TTC549 (cell line): ENCODE data around the gene BRICD5.
"Not testable (repeated sequence)": the region's sequence is repeated elsewhere in the genome, so short reads cannot be mapped to it uniquely, and the experiment has no call there.

Source experiments
- FAIRE-seq: peaks from 2 replicates; lab custom pipeline; 2012; peaks lifted over from hg19 to GRCh38; lab: Jason Lieb, UNC

BRICD5 gene

GRCh38 chr16:2216330-2216729 lies 5.7 kb upstream of the BRICD5 start:
- no peak for FAIRE-seq

GRCh38 chr16:2214719-2214968 lies 4.0 kb upstream of the BRICD5 start, which contains the start of gene PGP:
Gene PGP, minus strand, starts transcription at chr16:2214840. Its CDS starts 63 bp downstream, at chr16:2214777.
- FAIRE-seq, result no peak

DNA sequence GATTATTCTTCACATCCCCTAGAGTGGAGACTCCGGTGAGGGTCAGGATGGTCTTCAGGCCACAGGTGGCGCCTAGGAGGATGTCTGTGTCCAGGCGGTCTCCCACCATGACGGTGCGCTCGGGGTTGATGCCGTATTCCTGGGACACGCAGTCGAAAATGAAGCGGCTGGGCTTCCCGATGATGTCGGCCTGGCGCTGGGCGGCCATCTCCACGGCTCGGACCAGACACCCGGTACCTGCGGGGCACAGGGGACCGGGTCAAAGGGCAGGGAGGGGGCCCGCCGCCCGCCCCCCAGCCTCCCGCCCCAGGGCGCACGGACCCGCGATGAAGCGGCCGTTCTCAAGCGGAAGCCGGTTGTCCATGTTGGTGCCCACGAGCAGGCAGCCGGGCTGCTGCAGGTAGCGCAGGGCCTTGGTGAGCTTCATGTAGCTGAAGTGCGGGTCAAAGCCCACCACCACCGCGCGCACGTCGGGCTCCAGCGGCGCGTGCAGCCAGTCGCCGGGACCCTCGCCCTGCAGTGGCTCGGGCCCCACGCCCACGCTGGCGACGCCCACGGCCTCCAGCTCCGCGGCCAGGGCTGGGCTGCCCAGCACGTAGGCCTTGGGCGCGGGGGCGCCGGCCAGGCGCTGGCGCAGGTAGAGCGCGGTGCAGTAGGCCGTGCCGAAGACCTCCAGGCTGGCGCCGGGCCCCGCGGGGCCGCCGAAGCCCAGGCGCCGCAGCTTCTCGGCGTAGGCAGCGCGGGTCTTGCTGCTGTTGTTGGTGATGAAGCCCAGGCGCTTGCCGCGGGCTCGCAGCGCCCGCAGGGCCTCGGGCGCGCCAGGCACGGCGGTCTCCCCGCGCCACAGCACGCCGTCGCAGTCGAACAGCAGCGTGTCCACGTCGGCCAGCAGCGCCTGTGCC lies 3.4 kb upstream of the BRICD5 start:
- no peak for FAIRE-seq

DNA sequence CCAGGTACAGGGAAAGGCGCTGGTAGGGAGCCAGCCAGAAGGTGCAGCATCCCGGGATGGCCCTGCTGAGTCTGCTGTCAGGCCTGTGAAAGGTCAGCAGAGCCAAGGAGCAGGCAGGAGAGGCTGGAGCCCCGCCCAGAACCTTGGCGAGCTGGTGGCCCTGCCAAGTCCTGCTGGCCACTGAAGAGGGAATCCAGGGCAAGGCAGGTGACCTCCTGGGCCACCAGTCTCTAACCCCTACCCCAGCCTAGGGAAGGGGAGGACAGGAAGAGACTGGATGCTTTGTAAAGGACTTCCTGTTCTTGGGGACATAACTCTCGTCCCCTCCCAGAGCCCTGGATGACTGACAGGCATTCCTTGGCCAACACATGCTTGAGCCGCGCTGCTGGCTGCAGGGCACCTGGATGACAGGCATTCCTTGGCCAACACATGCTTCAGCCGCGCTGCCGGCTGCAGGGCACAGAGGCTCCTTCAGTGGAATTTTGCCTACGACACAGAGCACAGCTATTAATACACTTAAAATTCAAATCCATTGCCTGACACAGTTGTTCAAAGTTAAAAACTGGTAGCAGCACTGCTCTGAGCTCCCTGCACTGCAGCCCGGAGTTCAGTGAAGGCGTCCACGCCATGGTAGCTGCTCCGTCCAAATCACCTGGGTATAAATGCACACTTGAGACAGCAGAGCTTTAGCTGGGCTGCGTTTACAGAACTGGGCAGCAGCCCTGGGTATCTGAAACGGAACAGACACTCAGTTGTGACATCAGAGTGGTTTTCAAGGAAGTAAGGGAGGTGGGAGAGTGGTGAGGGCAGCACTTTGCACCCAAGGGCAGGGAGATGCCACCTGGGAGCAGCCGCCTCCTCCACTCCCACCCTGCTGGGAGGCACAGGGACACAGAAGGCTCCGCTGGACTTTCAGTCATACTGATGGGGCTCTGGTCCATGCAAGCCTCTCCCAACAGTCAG lies 2.0 kb upstream of the BRICD5 start:
- FAIRE-seq, result no peak

DNA sequence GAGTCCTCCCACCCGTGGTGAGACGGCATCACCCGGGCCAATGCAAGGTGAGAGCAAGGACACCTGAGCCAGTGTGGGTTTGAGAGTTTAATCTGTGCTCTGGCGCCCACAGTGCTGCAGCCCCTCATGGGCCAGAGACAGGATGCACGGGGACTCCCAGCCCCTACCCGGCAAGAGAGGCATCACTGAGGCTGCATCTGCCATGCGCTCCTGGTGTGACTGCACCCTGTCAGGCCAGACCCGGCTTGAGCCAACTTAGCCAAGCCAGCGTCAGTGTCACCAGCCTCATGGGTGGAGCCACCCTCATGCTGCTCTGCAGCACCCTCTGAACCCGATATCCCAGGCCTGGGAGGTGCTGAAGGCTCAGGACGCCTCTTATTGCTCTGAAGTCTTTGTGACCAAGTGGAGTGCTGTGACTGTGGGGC lies 1.3 kb upstream of the BRICD5 start:
- no peak for FAIRE-seq

- FAIRE-seq, result no peak
These were observed 692 bp downstream of the BRICD5 start for GRCh38 chr16:2210009-2210332.

GRCh38 chr16:2209258-2210008 lies 1.2 kb downstream of the BRICD5 start:
- no peak for FAIRE-seq

DNA sequence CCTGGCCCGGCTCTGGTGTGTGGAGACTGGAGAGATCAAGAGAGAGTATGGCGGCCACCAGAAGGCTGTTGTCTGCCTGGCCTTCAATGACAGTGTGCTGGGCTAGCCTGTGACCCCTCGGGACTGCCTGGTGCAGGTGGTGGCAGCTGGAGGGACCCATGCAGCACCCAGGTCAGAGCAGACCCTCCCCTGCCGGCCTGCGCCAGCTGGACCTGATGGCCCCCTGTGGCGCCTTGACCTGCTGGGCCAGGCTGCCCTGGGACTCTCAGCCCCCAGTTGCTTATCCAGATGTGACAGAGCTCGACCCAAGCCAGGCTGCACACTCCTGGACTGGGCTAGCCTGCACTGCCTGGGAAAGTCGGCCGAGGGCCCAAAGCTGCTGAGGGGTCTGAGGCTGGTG lies 1.9 kb downstream of the BRICD5 start:
- no peak for FAIRE-seq

DNA sequence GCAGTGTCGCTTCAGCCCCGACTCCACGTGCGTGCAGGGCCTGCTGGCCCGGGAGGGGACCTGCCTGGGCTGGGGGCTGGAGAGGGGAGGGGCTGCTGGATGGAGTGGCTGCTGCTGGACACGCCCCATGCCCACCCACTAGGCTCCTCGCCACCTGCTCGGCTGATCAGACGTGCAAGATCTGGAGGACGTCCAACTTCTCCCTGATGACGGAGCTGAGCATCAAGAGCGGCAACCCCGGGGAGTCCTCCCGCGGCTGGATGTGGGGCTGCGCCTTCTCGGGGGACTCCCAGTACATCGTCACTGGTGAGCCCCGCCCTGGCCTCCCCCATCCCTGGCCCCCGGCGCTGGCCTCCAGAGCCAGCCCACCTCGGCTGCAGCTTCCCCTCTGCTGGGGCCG lies 2.4 kb downstream of the BRICD5 start:
- no peak for FAIRE-seq

- no peak for FAIRE-seq
These were observed 2.8 kb downstream of the BRICD5 start for GRCh38 chr16:2207872-2208271.

GRCh38 chr16:2206780-2207433 lies 3.8 kb downstream of the BRICD5 start:
- no peak for FAIRE-seq

DNA sequence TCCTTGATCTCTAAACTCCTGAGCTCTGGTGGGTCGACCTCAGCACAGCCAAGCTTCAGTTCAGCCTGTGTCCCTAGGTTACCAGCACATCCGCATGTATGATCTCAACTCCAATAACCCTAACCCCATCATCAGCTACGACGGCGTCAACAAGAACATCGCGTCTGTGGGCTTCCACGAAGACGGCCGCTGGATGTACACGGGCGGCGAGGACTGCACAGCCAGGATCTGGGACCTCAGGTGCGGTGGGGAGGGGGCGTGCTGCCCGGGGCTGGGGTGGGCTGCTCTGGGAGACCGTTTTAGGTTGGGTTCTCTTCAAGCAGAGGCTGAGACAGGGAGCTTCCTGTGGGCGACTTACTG lies 4.3 kb downstream of the BRICD5 start:
- FAIRE-seq, result no peak

GRCh38 chr16:2205967-2206313 lies 4.7 kb downstream of the BRICD5 start:
- no peak for FAIRE-seq

- FAIRE-seq, result no peak
These were observed 5.3 kb downstream of the BRICD5 start, which contains the start of gene MLST8 for GRCh38 chr16:2205104-2205966. Gene MLST8, plus strand, starts transcription at chr16:2205454. Its CDS starts 632 bp downstream, at chr16:2206086.

GRCh38 chr16:2204416-2205103 lies 6.1 kb downstream of the BRICD5 start:
- FAIRE-seq, result no peak

DNA sequence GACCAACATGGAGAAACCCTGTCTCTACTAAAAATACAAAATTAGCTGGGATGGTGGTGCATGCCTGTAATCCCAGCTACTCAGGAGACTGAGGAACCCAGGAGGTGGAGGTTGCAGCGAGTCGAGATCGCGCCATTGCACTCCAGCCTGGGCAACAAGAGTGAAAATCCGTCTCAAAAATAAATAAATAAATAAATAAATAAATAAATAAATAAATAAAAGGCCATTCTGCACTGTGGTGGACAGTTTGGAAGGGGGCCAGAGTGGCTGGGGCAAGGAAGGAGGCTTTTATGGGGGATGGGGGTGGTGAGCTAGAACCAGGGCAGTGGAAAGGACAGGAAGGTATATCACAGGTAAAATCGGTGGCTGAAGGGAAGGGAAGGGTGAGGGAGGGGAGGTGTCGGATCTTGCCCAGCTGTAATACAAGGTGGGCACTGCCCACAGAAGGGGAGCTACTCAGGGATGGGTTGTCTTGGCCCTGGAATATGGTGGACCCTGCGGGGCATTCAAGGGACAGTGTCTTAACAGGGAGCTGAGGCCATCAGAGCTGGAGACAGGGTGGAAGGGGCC lies 7.5 kb downstream of the BRICD5 start:
- not testable (repeated sequence) for FAIRE-seq

- no peak for FAIRE-seq
These were observed 10.3 kb downstream of the BRICD5 start for GRCh38 chr16:2200313-2200712.

DNA sequence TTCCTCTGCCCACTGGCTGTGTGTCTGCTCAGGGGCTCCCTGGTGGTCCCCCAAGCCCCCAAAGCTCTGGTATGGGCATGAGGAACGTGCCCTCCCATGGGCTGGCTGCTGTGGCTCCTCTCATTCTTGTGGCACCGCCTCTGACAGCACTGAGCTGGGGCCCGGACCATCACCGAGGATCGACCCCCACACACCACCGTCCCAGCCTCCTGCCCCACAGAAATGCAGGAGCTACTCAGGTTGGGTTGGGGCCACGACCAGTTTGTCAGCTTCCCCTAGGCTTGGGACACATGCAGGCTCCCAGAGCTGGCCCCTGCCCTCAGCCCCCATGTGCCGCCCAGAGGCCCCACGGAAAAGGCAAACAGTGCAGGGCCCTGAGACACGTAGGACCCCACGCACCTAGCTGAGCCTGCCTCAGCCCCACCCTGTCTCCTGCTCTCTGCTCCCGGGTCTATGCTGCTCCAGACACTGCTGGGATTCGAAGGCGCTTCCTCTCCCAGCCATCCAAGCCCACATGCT lies 11.0 kb downstream of the BRICD5 start:
- no peak for FAIRE-seq

DNA sequence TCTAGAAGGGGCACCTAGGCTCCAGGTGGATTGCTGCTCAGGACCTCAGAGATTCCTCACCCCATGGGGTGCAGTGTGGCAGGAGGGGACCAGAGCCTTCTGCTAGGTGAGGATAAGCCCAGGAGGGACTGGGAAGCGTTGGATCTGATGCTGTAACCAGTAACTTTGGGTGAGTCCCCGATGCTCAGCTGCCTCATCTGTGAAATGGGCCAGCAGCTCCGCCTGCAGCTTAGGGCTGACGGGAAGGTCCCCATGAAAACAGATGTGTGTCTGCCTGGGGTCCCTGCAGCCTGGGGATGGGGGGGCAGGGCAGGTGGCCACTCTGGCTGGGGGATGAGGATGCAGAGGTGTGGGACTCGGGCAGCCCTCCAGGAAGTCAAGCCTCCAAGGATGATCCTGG lies 11.6 kb downstream of the BRICD5 start:
- FAIRE-seq, result no peak

DNA sequence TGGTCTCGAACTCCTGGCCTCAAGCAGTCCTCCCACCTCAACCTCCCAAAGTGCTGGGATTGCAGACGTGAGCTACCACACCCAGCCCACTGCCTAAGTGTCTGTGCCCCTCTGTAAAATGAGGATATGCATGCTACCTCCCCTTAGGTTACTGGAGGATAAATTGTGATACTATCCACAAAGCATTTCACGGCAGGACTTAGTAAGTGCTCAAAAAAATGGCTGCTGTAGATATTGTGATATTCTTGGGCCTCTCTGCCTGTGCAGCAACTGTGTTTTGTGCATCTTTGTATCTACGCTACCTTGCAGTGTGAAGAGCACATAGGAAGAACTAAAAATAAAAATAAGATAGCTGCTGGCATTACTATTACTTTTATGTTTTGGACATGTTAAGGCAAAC lies 12.4 kb downstream of the BRICD5 start:
- no peak for FAIRE-seq
